K562 (cell line): ENCODE results near the gene AFF3. TPM values are rescaled to one million over a fixed set of nuclear protein-coding genes. Genes with fewer than 3 reads are reported as not detected.

Experiments used
- ATAC-seq: fragments of 200-7000 bp; cut with Tn5 transposase; 3 replicates; pipeline ENCODE4 v1.9.1; 2020; ENCODE audit warnings: moderate library complexity
- BruUV-seq: library from RNA; stranded (reverse); fragments of 400-500 nt; replicated peaks from 2 replicates; lab custom pipeline; 2021; lab: Mats Ljungman, UMichigan
- CTCF ChIA-PET: fragments of 300-600 bp; formaldehyde crosslinking; extraction: SDS; loops from one replicate; lab custom pipeline; 2021; ENCODE audit warnings: low intra/inter-chr PET ratio; lab: Yijun Ruan, JAX
- POLR2A ChIA-PET: fragments of 300-600, 350-650 bp; sonication (Branson Sonifier 250); formaldehyde crosslinking; extraction: SDS; loops from one replicate; lab custom pipeline; 2021; ENCODE audit warnings: antibody characterized with exemption, inconsistent platforms; lab: Yijun Ruan, JAX
- DNase-seq, 4 experiments: peaks; one replicate each; pipeline versions ENCODE4 v3.0.0 to v3.0.0-alpha.2; 2011 to 2018; ENCODE audit warnings: low spot score in 3 of 4, mixed read lengths in 3 of 4; ENCODE audit errors: extremely low read depth in 1 of 4
- FAIRE-seq: peaks from 2 replicates; lab custom pipeline; 2011; peaks lifted over from hg19 to GRCh38; lab: Jason Lieb, UNC
- H2AFZ ChIP-seq: 2 replicates; pipeline ENCODE4 v1.6.0; 2011; ENCODE audit warnings: low read depth, low read length, control low read depth, inconsistent platforms
- H3K27ac ChIP-seq: fragments of 200-600 bp; 3 replicates; pipeline ENCODE4 v1.8.0; 2011; ENCODE audit warnings: low read depth, mild to moderate bottlenecking, control low read depth, inconsistent platforms, low read length, moderate library complexity, mixed read lengths; ENCODE audit errors: extremely low read depth
- H3K27me3 ChIP-seq, 2 experiments: fragments of 300-600 bp in 1 of 2; 2 replicates in 1 of 2; 3 replicates in 1 of 2; pipeline versions ENCODE4 v1.6.0 to v1.8.0; 2011; ENCODE audit warnings: inconsistent platforms in 2 of 2, low read length in 2 of 2, mild to moderate bottlenecking in 1 of 2, mixed read lengths in 1 of 2, moderate library complexity in 1 of 2; ENCODE audit not compliant: control insufficient read depth in 2 of 2, insufficient read depth in 2 of 2
- H3K36me3 ChIP-seq: fragments of 300-600 bp; 3 replicates; pipeline ENCODE4 v1.8.0; 2011; ENCODE audit warnings: mild to moderate bottlenecking, low read length, inconsistent platforms; ENCODE audit not compliant: control insufficient read depth, insufficient read depth
- H3K4me1 ChIP-seq, 2 experiments: fragments of 200-600 bp in 1 of 2; replicated peaks in 1 of 2; 2 replicates in 1 of 2; 3 replicates in 1 of 2; pipeline versions ENCODE4 v1.5.1 to v1.8.0; 2011; ENCODE audit warnings: inconsistent platforms in 2 of 2, low read length in 2 of 2, mild to moderate bottlenecking in 1 of 2, mixed read lengths in 1 of 2, moderate library complexity in 1 of 2; ENCODE audit not compliant: control insufficient read depth in 2 of 2, insufficient read depth in 2 of 2
- H3K4me2 ChIP-seq: 2 replicates; pipeline ENCODE4 v1.6.1; 2011; ENCODE audit warnings: low read length, control low read depth, inconsistent platforms, mixed read lengths; ENCODE audit not compliant: insufficient read depth
- H3K4me3 ChIP-seq: fragments of 200-600 bp; sonication (generic), shearing (Covaris generic); 2 replicates; pipeline ENCODE4 v1.5.1; 2016; ENCODE audit warnings: control low read depth, inconsistent platforms
- H3K79me2 ChIP-seq: fragments of 200-600 bp; 3 replicates; pipeline ENCODE4 v1.8.0; 2011; ENCODE audit warnings: low read length, inconsistent platforms; ENCODE audit not compliant: control insufficient read depth, insufficient read depth
- H3K9ac ChIP-seq, 2 experiments: 2 replicates each; pipeline versions ENCODE4 v1.6.0 to v1.6.1; 2011; ENCODE audit warnings: low read depth in 2 of 2, low read length in 2 of 2, control low read depth in 1 of 2, inconsistent platforms in 1 of 2, mild to moderate bottlenecking in 1 of 2, mixed read lengths in 1 of 2; ENCODE audit not compliant: insufficient read depth in 1 of 2
- H3K9me1 ChIP-seq: one replicate; pipeline ENCODE4 v1.6.0; 2011; ENCODE audit warnings: inconsistent platforms, mild to moderate bottlenecking, low read length, moderate library complexity; ENCODE audit not compliant: control insufficient read depth, insufficient read depth
- H3K9me3 ChIP-seq: replicated peaks from 2 replicates; pipeline ENCODE4 v1.5.1; 2011; ENCODE audit warnings: low read depth, low read length, inconsistent platforms; ENCODE audit not compliant: control insufficient read depth, insufficient read depth
- H4K20me1 ChIP-seq: replicated peaks from 2 replicates; pipeline ENCODE4 v1.6.1; 2011; ENCODE audit warnings: low read length, inconsistent platforms, mixed read lengths; ENCODE audit not compliant: control insufficient read depth, insufficient read depth
- ARHGAP35 ChIP-seq: fragments of 450-650 bp; IDR thresholded peaks from 2 replicates; pipeline ENCODE4 v1.6.1; 2018; ENCODE audit not compliant: partially characterized antibody
- FOXP1 ChIP-seq: sonication (generic); formaldehyde crosslinking; IDR thresholded peaks from 2 replicates; pipeline ENCODE4 v1.8.0; 2022; ENCODE audit warnings: mild to moderate bottlenecking, missing genetic modification reagents
- HNRNPLL ChIP-seq: fragments of 200-400 bp; formaldehyde crosslinking; IDR thresholded peaks from 2 replicates; pipeline ENCODE4 v1.6.1; 2017; ENCODE audit warnings: low read length, low read depth, mild to moderate bottlenecking; ENCODE audit not compliant: poor library complexity, severe bottlenecking
- TAF15 ChIP-seq: fragments of 200-400 bp; formaldehyde crosslinking; IDR thresholded peaks from 2 replicates; pipeline ENCODE4 v1.6.1; 2017; ENCODE audit warnings: mild to moderate bottlenecking, low read depth, low read length, moderate library complexity
- WGBS: fragments of 100-300 bp; shearing (Covaris generic); methylation state at CpG from one replicate; pipeline ENCODE4 v1.1.6; 2016; ENCODE audit warnings: low coverage, mixed read lengths; ENCODE audit not compliant: insufficient coverage; ENCODE audit errors: missing lambda C conversion rate; 5-methylcytosine and 5-hydroxymethylcytosine counted together
- in situ Hi-C: fragments of 300-500 bp; cut with MboI; formaldehyde crosslinking; loops from 4 replicates; pipeline ENCODE4 v1.15.0; 2018; ENCODE audit warnings: inconsistent platforms, mixed read lengths
- intact Hi-C: fragments of 100-400 bp; cut with micrococcal nuclease; formaldehyde crosslinking; loops from 2 replicates; pipeline ENCODE4 v1.14.2; 2022
- polyA plus RNA-seq, 8 experiments: library from polyadenylated mRNA; depleted of rRNA in 4 of 8; stranded (reverse) in 5 of 8; unstranded in 3 of 8; fragments of >200 nt; fragmentation: Nextera tagmentation in 2 of 8; fragmentation: Illumina TruSeq in 1 of 8; extraction: Ambion mirVana in 2 of 8; extraction: Trizol in 1 of 8; gene quantifications; 2 replicates each; pipeline versions ENCODE4 v1.2.1 to v1.2.3, GENCODE V29; 2011 to 2014; ENCODE audit warnings: inconsistent platforms in 1 of 8, missing spikeins in 1 of 8
- total RNA-seq, 7 experiments: library from RNA; depleted of rRNA in 6 of 7; stranded (reverse); fragments of >200 nt in 6 of 7; fragmentation: Illumina TruSeq in 2 of 7; extraction: Trizol in 2 of 7; gene quantifications; 2 replicates each; pipeline versions ENCODE4 v1.2.1 to v1.2.3, GENCODE V29; 2011 to 2021; ENCODE audit warnings: low replicate concordance in 1 of 7
- TF ChIP-seq, protein P1 (sequence below), 2 experiments: fragments of 450-650 bp; IDR thresholded peaks; 2 replicates each; pipeline ENCODE4 v1.6.1; 2016; ENCODE audit warnings: mild to moderate bottlenecking in 2 of 2, borderline replicate concordance in 1 of 2, low read depth in 1 of 2, moderate library complexity in 1 of 2

Gene AFF3
- total and polyA plus RNA-seq, 9 of the 15 experiments (the other 6 are each of a cell fraction or from before 2014, with no cell fraction given) = 0.02 to 0.11 TPM; not detected in 7

DNA sequence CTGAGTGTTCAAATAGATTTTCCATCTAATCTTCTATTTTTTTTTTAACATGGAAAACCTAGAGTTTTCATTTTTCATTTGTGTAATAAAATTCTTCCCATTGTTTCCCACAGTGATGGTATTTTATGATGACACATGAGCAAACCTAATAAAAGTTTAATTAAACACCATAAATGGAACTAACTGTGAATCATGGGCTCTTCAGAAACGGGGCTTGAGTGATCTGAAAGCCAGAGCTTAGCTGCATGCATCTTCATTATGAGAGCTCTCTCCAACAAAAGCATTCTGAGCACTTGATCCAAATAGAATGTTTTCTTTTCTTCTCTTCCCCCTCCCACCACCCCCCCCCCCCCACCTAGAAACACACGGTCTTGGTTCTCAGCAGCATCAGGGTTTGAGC lies 570.4 kb downstream of the AFF3 start:
- Histone ChIP-seq H3K4me2 (no peak overlapping the region), H3K36me3 (no peaks in the 10 kb centered on the region), H3K9ac (no peak overlapping the region), H3K4me3 (no peak overlapping the region), H3K9me3 (no peaks in the 10 kb centered on the region), H4K20me1 (no peaks in the 10 kb centered on the region), H3K27me3 (peaks cover 36 to 50% of the 10 kb centered on the region in 2 experiments), H3K79me2 (no peaks in the 10 kb centered on the region), H3K9me1 (no peaks in the 10 kb centered on the region), H3K4me1 (no peaks in the 10 kb centered on the region), H2AFZ (no peak overlapping the region), H3K27ac (no peak overlapping the region)
- no TSS peak for BruUV-seq
- in situ Hi-C loops (loop anchor here (25.0 kb wide), 2 partner anchors 240 to 815 kb away; no protein-coding TSS in a partner anchor), intact Hi-C loops (no loop called here)
- TF ChIP-seq ARHGAP35 (no peak), HNRNPLL (no peak), FOXP1 (CRISPR knock-in tag) (no peak), TAF15 (no peak)
- TF ChIP-seq, protein P1, sequence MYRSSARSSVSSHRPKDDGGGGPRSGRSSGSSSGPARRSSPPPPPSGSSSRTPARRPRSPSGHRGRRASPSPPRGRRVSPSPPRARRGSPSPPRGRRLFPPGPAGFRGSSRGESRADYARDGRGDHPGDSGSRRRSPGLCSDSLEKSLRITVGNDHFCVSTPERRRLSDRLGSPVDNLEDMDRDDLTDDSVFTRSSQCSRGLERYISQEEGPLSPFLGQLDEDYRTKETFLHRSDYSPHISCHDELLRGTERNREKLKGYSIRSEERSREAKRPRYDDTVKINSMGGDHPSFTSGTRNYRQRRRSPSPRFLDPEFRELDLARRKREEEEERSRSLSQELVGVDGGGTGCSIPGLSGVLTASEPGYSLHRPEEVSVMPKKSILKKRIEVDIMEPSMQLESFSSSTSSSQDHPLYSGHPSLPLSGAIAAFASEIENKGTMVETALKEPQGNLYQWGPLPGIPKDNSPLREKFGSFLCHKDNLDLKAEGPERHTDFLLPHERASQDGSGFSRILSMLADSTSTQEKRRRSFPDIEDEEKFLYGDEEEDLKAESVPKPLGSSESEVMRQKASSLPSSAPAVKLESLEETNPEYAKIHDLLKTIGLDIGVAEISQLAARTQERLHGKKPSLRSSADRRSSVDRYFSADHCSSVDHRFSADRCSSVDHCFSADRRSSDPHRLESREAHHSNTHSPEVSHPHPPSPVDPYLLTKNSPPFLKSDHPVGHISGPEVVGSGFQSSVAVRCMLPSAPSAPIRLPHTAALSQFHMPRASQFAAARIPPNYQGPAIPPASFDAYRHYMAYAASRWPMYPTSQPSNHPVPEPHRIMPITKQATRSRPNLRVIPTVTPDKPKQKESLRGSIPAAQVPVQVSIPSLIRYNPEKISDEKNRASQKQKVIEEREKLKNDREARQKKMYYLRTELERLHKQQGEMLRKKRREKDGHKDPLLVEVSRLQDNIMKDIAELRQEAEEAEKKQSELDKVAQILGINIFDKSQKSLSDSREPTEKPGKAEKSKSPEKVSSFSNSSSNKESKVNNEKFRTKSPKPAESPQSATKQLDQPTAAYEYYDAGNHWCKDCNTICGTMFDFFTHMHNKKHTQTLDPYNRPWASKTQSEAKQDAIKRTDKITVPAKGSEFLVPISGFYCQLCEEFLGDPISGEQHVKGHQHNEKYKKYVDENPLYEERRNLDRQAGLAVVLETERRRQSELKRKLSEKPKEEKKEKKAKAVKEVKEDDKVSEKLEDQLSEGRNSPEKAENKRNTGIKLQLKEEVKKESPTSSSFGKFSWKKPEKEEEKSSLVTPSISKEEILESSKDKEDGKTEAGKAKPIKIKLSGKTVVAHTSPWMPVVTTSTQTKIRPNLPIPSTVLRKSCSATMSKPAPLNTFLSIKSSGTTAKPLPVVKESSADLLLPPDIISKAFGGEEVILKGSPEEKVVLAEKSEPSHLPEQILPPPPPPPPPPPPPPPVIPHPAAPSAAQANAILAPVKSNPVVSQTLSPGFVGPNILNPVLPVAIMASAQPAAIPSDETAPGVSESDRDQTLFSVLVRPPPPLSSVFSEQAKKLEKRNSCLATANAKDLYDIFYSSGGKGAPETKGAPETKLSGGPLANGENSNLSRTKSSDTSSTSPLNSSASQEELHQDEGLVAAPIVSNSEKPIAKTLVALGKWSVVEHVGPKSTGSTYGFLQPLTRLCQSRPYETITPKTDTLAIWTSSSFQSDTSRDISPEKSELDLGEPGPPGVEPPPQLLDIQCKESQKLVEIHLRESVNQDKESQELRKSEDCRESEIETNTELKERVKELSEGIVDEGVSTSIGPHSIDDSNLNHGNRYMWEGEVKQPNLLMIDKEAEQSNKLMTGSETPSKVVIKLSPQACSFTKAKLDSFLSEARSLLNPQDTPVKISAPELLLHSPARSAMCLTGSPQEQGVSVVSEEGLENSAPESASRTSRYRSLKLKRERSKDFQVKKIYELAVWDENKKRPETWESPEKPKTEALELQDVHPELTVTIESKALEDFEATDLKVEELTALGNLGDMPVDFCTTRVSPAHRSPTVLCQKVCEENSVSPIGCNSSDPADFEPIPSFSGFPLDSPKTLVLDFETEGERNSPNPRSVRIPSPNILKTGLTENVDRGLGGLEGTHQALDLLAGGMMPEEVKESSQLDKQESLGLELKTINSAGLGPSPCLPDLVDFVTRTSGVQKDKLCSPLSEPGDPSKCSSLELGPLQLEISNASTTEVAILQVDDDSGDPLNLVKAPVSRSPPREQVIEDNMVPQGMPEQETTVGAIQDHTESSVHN (IDR thresholded peaks at IDR 0.05; ENCODE audit: borderline replicate concordance in 1 of 2, low read depth in 1 of 2) = no peak
- FAIRE-seq (no peak), ATAC-seq (no peak), DNase-seq (no peak)
- POLR2A ChIA-PET = no interaction called here
- CTCF ChIA-PET = no interaction called here
- WGBS = 17% methylated on average over 1 of the region's 2 CpGs
